Erythroblast (primary cell): ENCODE data around the gene PRRT2.

Experiments
- GATA1 ChIP-seq: IDR thresholded peaks from 2 replicates; pipeline ENCODE4 v1.6.1; 2011; ENCODE audit warnings: low read depth, mild to moderate bottlenecking, control low read depth, low read length, moderate library complexity
- POLR2A ChIP-seq: IDR thresholded peaks from 2 replicates; pipeline ENCODE4 v1.6.1; 2011; ENCODE audit warnings: mild to moderate bottlenecking, low read length

- no peak for TF ChIP-seq POLR2A
- no peak for TF ChIP-seq GATA1
Observed at GRCh38 chr16:29824589-29825144, 12.7 kb downstream of the PRRT2 start.
